ENCODE measurements around the gene ADGRV1.
"Not testable (repeated sequence)": the region's sequence is repeated elsewhere in the genome, so short reads cannot be mapped to it uniquely, and the experiment has no call there.

ADGRV1 gene

DNA sequence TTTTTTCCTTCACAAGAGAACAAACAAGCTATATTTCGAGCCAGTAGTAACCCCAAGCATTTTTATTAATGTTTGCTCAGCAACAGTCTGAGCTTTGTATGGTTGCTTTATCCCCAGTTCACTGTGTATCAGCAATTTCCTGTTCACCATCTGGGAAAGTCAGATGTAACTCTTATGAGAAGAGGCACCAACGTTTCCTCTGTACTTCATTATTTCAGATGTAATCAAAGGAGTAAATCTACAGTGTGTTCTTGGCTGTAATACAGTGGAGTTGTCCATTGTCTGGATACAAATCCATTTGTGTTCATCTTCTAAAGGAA is 484.3 kb downstream of the ADGRV1 start:
- FAIRE-seq, result no peak

GRCh38 chr5:91048073-91048472 is 489.5 kb downstream of the ADGRV1 start:
- FAIRE-seq, result no peak

DNA sequence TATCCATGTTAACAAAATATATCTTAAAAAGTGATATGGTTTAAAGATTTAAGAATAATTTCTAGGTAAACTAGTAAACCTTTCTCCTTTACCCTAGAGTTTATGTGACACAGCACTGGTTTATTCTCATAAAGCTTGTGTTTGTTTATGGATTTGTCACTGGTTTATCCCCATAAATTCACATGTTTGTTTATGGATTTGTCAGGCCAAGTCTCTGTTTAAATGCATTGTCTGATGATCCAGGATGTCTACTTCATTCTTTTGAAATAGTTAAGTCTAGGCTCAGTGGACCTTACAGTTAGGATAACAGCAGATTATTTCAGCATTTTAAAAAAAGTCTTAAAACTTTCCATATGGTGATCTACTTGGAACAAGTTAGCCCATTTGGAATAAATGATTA is 490.5 kb downstream of the ADGRV1 start:
- no peak for FAIRE-seq

GRCh38 chr5:91049800-91050199 is 491.2 kb downstream of the ADGRV1 start:
- FAIRE-seq, result no peak

GRCh38 chr5:91052411-91052810 is 493.8 kb downstream of the ADGRV1 start:
- not testable (repeated sequence) for FAIRE-seq

DNA sequence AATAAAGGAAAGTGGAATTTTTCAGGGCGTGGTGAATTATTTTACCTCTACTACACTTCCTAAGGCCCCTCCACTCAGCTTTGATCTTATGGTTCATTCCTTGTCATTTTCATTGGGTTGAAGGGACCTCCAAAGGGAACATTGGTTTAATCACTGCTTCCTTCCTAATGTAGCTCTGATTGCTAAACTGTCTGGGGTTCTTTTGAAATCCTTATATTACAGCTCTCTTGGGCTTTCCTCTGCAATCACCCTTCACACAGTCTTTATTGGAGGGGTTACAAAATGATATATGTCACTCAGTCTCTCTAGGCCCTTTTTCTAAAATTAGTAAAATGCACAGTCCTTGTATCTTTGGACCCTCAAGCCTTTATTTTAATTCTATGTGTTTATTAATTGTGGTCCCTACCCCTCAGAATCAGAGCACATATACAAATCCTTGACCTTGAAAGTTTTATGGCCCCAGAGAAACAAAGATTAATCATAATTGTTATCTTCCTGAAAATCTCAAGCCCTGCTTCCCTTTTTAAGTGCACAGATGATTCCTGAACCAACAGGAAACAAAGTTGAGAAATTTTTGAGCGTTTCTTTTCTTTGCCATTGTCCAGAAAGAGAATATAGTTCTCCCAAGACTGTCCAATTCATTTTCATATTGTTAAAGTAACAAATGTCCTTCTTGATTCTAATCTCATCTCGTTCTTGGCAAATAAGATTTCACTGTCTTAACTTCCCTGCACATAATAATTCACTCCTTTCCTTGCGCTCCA is 494.6 kb downstream of the ADGRV1 start:
- no peak for FAIRE-seq

DNA sequence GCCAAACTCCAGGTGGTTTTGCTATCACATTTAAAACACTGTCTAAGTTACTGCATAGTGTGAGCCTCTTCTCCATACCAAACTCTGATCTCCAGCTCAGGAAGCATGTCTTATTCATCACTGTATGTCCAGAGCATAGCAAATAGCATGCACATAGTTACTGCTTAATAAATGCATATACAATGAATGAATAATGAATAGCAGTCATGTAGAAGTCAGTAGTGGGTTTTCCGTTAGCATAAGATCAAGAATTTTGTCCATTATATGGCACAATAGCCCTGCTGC is 495.1 kb downstream of the ADGRV1 start:
- FAIRE-seq, result no peak

GRCh38 chr5:91058155-91058554 is 499.6 kb downstream of the ADGRV1 start:
- FAIRE-seq, result no peak

DNA sequence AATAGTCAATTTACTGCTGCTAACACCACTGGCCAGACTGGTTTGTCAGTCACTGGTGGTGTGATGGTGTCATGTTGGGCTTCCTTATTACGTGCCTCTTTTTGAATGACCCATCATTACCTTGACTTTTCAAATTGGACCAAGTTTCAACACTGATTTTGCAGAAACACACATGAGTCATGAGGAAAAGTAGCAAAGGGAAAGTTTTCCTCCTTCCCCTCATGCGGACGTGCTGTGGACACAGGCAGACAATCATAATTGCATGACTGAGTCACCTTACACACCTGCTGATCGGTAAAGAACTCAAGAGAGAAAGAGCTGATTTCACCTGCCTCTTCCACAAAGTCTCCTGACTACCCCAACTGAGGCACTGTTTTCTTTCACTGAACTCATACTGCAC is 500.0 kb downstream of the ADGRV1 start:
- FAIRE-seq, result no peak

- no peak for FAIRE-seq
These were observed 500.8 kb downstream of the ADGRV1 start for GRCh38 chr5:91059409-91059808.

GRCh38 chr5:91061094-91061493 is 502.5 kb downstream of the ADGRV1 start:
- no peak for FAIRE-seq

- no peak for FAIRE-seq
These were observed 503.5 kb downstream of the ADGRV1 start for GRCh38 chr5:91061946-91062562.

DNA sequence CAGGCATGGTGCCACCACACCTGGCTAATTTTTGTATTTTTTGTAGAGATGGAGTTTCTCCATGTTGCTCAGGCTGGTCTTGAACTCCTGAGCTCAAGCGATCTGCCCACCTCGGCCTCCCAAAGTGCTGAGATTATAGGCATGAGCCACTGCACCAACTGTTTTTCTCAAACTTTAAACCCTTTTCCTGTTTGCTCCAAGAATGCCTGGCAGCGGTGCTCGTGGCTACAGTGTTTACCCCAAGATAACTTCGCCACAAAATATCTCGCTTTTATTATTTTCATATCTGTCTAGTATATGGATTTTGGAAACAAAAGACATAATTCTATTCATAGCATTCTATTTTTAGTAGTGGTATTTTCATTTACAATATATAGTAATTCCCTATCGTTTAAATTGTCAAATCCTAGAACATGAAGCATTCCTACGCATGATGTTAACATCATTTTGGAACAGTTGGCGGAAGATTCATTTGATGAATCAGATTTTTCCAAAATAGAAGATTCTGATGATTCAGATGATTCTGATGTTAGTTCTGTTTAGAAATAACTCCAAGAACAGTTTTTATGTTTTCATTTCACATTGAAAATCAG is 504.6 kb downstream of the ADGRV1 start:
- FAIRE-seq, result not testable (repeated sequence)

DNA sequence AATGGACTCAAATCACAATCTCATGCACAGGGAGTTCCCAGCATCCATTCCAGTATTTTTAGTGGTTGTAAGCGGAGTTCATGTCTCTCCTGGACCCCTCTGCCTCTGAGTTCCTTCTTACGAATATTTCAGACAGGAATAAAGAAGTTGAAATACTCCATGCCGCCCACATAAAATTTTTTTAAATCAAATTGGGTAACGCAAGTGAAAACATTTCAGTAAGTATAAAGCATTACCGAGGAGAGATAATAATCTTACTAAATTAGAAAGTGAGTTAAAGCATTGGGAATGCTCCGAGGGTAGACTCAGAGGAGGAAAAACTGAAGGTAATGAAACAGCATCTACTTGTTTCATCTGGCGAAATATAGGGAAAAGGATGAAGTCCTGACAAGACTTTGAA is 506.9 kb downstream of the ADGRV1 start:
- FAIRE-seq, result no peak

- no peak for FAIRE-seq
These were observed 510.8 kb downstream of the ADGRV1 start for GRCh38 chr5:91069364-91069763.

DNA sequence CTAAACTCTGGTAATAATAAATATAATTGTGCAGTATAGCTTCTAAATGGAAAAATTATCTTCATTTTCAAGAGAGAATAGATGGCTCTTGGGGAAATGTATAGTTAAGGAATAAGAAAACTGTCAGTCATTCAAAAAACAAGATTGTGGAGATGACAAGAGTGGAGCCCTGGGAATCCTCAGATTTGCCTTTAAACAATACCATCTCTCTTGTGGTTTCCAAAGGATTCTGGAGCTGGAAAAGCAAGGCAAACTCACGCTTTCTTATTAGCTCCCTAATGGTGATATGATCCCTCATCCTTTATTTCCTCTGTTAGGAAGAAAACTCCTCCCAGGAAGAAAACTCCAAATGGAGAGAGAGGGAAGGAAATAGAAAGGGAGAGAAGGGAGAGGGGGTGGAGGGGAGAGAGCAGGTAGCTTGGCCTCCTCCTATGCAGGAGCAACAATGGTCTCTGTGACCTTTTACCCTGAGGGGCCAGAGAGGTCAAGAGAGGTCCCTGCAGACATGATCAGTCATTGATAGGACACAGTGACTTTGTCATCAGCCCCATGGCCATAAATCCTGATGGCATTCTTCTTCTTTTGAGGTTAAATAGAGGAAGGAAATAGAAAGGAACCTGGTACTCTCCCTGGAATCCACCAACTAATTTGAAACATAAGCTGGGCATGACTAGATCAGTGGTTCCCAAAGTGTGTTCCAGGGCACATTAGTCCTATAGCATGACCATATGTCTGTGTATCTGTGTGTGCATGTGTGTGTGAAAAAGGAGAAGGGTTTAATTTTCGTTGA is 512.4 kb downstream of the ADGRV1 start:
- FAIRE-seq, result no peak

- FAIRE-seq, result no peak
These were observed 514.3 kb downstream of the ADGRV1 start for GRCh38 chr5:91072881-91073280.

DNA sequence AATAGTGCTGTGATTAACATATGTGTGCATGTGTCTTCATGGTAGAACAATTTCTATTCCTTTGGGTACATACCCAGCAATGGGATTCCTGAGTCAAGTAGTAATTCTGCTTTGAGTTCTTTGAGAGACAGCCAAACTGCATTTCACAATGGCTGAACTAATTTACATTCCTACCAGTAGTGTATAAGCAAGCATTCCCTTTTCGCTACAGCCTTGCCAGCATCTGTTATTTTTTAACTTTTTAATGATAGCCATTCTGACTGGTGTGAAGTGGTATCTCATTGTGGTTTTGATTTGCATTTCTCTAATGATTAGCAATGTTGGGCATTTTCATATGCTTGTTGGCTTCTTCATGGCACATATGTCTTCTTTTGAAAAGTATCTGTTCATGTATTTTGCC is 516.0 kb downstream of the ADGRV1 start:
- FAIRE-seq, result peak; percentile 63

DNA sequence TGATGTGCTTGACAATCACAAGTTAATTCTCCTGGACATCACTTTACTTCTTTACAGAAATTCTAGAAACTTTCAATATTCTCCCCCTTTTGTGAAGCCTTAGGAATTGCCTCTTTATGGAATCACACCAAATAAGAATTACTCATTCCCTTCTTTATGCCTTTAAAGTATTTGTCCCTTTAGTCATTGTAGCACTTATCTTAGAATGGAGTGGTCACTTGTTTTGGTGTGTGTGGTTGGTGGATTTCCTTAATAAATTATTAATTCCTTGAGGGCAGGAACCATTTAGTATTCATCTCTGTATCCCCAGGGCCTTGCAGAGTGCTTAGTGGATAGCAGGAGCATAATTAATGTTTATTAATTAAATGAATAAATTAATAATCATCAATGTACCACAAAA is 517.5 kb downstream of the ADGRV1 start:
- FAIRE-seq, result no peak

DNA sequence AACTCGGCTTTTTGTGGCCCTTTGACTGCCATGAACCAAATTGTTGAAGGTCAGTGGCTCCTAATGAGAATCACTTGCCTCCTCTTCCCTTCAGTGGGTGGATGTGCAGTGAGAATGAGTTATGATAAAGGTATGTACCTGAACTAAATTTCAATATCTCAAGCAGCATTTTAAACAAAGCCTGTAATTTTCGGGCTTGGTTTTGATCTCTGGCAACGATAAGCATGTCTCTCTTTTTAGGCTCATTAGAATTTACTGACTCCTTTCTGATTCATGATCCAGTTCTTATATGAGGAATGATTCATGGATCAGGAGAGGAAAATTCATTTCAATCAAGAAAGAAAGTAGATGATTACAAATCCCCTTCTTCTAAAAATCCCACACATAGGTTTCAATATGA is 519.0 kb downstream of the ADGRV1 start:
- FAIRE-seq, result no peak

GRCh38 chr5:91079037-91079436 is 520.4 kb downstream of the ADGRV1 start:
- no peak for FAIRE-seq

DNA sequence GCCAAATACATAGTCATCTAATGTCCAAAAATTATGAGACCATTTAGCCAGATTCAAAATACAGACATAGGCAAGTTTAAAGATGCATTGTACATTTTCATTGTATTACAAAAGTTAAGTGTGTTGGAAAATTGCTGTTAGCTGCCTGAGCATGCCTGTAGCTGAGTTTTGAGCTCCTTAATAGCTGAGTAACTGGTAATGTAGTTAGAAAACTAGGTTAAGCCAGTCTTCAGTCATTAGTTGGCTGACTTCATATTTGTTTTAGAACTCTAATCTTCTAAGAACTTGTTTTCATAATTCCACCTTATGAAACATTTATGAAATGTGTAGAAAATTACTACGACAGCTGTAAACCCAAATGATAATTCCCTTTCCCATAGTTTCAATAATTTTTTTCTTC is 531.2 kb downstream of the ADGRV1 start:
- FAIRE-seq, result no peak

GRCh38 chr5:91090995-91091394 is 532.4 kb downstream of the ADGRV1 start:
- no peak for FAIRE-seq

Measured in endometrium (tissue), 2 donors.